Skeletal muscle satellite cell (primary cell): ENCODE results near the gene ZNF789.

Source experiments
- H3K27me3 ChIP-seq: 2 replicates; pipeline ENCODE4 v1.7.0; 2013; ENCODE audit warnings: low read length; ENCODE audit not compliant: control insufficient read depth, insufficient read depth
- H3K36me3 ChIP-seq: 2 replicates; pipeline ENCODE4 v1.7.0; 2013; ENCODE audit warnings: mild to moderate bottlenecking, control low read depth, low read length; ENCODE audit not compliant: insufficient read depth
- H3K4me1 ChIP-seq: 2 replicates; pipeline ENCODE4 v1.7.0; 2013; ENCODE audit warnings: low read length; ENCODE audit not compliant: control insufficient read depth, insufficient read depth
- H3K4me2 ChIP-seq: 2 replicates; pipeline ENCODE4 v1.7.0; 2013; ENCODE audit warnings: mild to moderate bottlenecking, low read length
- H3K4me3 ChIP-seq: 2 replicates; pipeline ENCODE4 v1.7.0; 2013; ENCODE audit warnings: low read length
- H3K9ac ChIP-seq: 2 replicates; pipeline ENCODE4 v1.7.0; 2013; ENCODE audit warnings: mild to moderate bottlenecking, low read depth, low read length, moderate library complexity
- H3K9me3 ChIP-seq: replicated peaks from 2 replicates; pipeline ENCODE4 v1.7.0; 2013; ENCODE audit warnings: mild to moderate bottlenecking, control low read depth, low read length

Gene ZNF789

DNA sequence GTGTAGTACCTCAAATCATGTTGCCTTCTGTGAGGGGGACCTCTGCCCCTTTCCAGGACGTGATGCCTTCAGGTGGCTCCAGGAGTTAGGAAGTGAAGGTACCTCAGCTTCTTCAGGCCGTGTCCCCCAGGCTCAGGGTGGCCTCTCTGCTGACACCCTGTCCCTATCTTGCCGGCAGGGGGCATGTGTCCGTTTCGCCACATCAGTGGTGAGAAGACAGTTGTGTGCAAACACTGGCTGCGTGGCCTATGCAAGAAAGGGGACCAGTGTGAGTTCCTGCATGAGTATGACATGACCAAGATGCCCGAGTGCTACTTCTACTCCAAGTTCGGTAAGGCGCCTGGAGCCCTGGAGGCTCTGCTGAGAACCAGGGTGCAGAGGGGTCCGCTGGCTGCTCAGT is 24.7 kb upstream of the ZNF789 start:
- peaks cover 70% of the 10 kb centered on the region for H3K36me3 ChIP-seq
- no peak overlapping the region for H3K9ac ChIP-seq
- no peaks in the 10 kb centered on the region for H3K27me3 ChIP-seq
- H3K9me3 ChIP-seq = no peaks in the 10 kb centered on the region
- H3K4me2 ChIP-seq = no peak overlapping the region
- no peaks in the 10 kb centered on the region for H3K4me1 ChIP-seq
- H3K4me3 ChIP-seq = no peak overlapping the region

- no peaks in the 10 kb centered on the region for H3K27me3 ChIP-seq
- no peak overlapping the region for H3K4me3 ChIP-seq
- no peaks in the 10 kb centered on the region for H3K4me1 ChIP-seq
- no peak overlapping the region for H3K4me2 ChIP-seq
- no peak overlapping the region for H3K9ac ChIP-seq
- no peaks in the 10 kb centered on the region for H3K9me3 ChIP-seq
- peaks cover 76% of the 10 kb centered on the region for H3K36me3 ChIP-seq
These were observed 23.8 kb upstream of the ZNF789 start for GRCh38 chr7:99448855-99449254.

DNA sequence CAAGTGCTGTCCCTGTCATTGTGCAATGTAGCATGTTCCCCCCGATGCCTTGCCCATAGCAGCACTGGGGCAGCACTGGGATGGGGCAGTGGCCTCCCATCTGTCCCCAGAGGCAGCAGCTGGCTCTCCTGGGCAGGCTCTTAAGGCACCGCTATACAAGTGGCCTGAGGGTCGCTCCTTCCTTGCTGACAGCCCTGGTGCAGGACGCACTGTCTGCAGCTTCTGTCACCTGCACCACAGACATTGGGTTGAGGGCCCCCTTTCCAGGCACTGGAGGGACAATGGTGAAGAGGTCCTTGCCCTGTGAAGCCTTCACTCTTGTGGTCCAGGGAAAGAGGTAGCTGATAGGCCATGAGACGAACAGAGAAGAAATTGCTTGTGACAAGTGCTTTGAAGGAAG is 23.4 kb upstream of the ZNF789 start:
- no peaks in the 10 kb centered on the region for H3K9me3 ChIP-seq
- H3K36me3 ChIP-seq = peaks cover 78% of the 10 kb centered on the region
- H3K4me2 ChIP-seq = no peak overlapping the region
- H3K9ac ChIP-seq = no peak overlapping the region
- no peaks in the 10 kb centered on the region for H3K27me3 ChIP-seq
- H3K4me3 ChIP-seq = no peak overlapping the region
- no peaks in the 10 kb centered on the region for H3K4me1 ChIP-seq

- H3K36me3 ChIP-seq = peaks cover 83% of the 10 kb centered on the region
- H3K9me3 ChIP-seq = no peaks in the 10 kb centered on the region
- no peak overlapping the region for H3K9ac ChIP-seq
- H3K4me2 ChIP-seq = no peak overlapping the region
- H3K27me3 ChIP-seq = no peaks in the 10 kb centered on the region
- H3K4me1 ChIP-seq = no peaks in the 10 kb centered on the region
- H3K4me3 ChIP-seq = no peak overlapping the region
These were observed 20.8 kb upstream of the ZNF789 start for GRCh38 chr7:99451936-99452335.

GRCh38 chr7:99452541-99452940 is 20.1 kb upstream of the ZNF789 start:
- Histone ChIP-seq H3K9ac (no peak overlapping the region), H3K9me3 (no peaks in the 10 kb centered on the region), H3K4me3 (no peak overlapping the region), H3K4me2 (no peak overlapping the region), H3K4me1 (no peaks in the 10 kb centered on the region), H3K27me3 (no peaks in the 10 kb centered on the region), H3K36me3 (peaks cover 89% of the 10 kb centered on the region)

- no peaks in the 10 kb centered on the region for H3K9me3 ChIP-seq
- no peaks in the 10 kb centered on the region for H3K4me1 ChIP-seq
- H3K27me3 ChIP-seq = no peaks in the 10 kb centered on the region
- H3K9ac ChIP-seq = no peak overlapping the region
- peaks cover 90% of the 10 kb centered on the region for H3K36me3 ChIP-seq
- no peak overlapping the region for H3K4me3 ChIP-seq
- no peak overlapping the region for H3K4me2 ChIP-seq
These were observed 19.6 kb upstream of the ZNF789 start for GRCh38 chr7:99453105-99453504.

DNA sequence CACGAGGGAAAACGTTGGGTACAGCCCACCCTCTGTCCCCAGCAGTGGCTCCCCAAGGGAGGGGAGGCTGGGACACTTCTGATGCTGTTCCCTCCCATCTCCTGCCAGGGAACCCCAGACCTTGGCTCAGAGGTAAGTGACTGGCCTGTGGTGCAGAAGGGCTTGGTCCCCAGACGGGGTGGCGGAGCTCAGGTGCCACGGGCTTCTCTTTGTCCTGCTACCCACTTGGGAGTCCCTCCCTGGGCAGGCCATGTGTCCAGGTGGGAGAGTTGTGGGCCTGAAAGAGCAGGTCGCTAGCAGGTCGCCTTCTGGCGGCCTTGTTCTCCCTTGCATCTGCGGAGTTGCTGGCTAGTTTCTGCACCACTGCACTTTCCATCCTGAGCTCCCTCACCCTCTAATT is 16.8 kb upstream of the ZNF789 start:
- H3K9ac ChIP-seq = no peak overlapping the region

DNA sequence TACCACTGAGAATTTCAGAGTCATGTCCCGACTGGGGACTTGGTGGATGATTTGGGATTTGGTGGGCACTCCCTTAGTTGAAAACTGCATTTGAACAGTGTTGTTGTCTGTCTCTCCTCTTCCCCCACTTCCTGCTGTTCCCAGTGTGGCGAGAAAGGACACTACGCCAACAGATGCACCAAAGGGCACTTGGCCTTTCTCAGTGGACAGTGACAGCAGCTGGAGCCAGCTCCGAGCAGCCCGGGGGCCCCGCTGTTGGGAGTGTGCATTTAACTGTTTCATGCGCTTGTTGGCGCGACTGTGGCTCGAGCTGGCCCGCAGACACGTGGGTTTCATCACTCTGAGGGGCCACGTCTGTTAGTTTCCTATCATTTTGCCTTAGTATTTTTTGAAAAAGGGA is 16.4 kb upstream of the ZNF789 start:
- no peaks in the 10 kb centered on the region for H3K27me3 ChIP-seq
- no peaks in the 10 kb centered on the region for H3K9me3 ChIP-seq
- peaks cover 82% of the 10 kb centered on the region for H3K36me3 ChIP-seq
- H3K4me3 ChIP-seq = no peak overlapping the region
- no peak overlapping the region for H3K9ac ChIP-seq
- no peaks in the 10 kb centered on the region for H3K4me1 ChIP-seq
- H3K4me2 ChIP-seq = no peak overlapping the region

More for the DNA sequence above, 16.8 kb upstream of the ZNF789 start:
- Histone ChIP-seq H3K4me3 (no peak overlapping the region), H3K36me3 (peaks cover 81% of the 10 kb centered on the region), H3K4me2 (no peak overlapping the region), H3K9me3 (no peaks in the 10 kb centered on the region), H3K27me3 (no peaks in the 10 kb centered on the region), H3K4me1 (no peaks in the 10 kb centered on the region)

- H3K4me1 ChIP-seq = no peaks in the 10 kb centered on the region
- no peak overlapping the region for H3K9ac ChIP-seq
- no peak overlapping the region for H3K4me2 ChIP-seq
- no peak overlapping the region for H3K4me3 ChIP-seq
- peaks cover 80% of the 10 kb centered on the region for H3K36me3 ChIP-seq
- no peaks in the 10 kb centered on the region for H3K27me3 ChIP-seq
- no peaks in the 10 kb centered on the region for H3K9me3 ChIP-seq
These were observed 15.5 kb upstream of the ZNF789 start for GRCh38 chr7:99457050-99457649.

DNA sequence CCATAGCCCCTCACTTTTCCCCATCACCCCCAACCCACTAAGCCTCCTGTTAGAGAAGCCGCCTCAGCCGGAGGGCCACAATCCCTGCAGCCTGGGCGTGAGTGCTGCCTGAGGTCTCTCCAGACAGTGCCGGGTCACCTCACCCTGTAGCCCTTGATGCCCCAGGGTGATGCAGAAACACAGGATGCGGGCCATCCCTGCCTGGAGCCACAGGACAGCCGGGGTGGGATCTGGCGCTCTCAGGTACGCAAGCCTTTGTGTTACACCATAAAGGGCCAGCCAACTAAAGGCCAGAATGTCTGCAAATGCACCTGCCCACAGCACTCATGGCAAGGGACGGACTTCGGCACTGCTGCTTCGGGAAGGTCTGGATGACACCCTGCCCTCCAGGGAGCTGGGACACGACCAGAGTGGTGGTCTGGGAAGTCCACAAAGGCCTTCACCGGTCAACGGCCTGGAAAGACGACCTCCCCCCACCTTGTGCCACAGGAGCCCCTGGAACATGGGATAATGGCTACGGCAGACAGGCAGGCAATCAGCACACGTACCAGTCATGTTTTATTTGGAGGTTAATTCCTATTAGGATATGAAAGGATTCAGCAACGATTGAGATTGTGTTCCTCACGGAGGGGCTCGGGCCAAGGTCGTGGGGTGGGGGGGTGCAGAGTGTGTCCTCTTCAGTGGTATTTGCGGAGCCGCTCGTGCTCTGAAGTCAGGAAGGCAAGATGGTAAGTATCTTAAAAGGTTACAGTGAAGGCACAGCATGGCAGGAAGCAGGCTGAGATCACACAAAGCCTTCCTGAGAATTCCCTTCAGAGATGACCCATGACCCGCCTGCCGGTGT is 14.8 kb upstream of the ZNF789 start:
- Histone ChIP-seq H3K4me1 (no peaks in the 10 kb centered on the region), H3K9me3 (no peaks in the 10 kb centered on the region), H3K9ac (no peak overlapping the region), H3K27me3 (no peaks in the 10 kb centered on the region), H3K36me3 (peaks cover 77% of the 10 kb centered on the region), H3K4me2 (no peak overlapping the region), H3K4me3 (no peak overlapping the region)

DNA sequence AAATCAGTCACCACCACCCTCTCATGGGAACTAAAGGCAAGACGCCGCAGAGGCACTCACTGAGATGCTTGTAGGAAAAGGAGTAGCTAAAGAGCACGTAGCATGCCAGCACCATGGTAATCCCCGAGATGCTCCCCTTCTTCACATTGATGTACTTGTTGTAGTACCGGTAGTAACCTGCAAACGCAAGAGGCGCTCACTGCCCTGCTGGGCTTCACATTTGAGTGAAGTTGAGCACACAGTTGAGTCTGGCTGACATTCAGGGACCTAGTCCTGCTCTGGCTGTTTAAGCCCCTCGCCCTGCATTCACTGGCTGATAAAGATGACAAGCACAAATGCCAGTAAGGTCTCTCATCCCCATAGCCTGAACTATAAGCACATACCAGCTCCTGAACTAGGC is 13.6 kb upstream of the ZNF789 start:
- Histone ChIP-seq H3K9me3 (no peaks in the 10 kb centered on the region), H3K4me3 (no peak overlapping the region), H3K4me1 (no peaks in the 10 kb centered on the region), H3K36me3 (peaks cover 72% of the 10 kb centered on the region), H3K4me2 (no peak overlapping the region), H3K9ac (no peak overlapping the region), H3K27me3 (no peaks in the 10 kb centered on the region)

GRCh38 chr7:99460651-99461050 is 12.0 kb upstream of the ZNF789 start:
- Histone ChIP-seq H3K27me3 (no peaks in the 10 kb centered on the region), H3K9me3 (no peaks in the 10 kb centered on the region), H3K4me1 (peaks cover 8% of the 10 kb centered on the region), H3K4me2 (no peak overlapping the region), H3K36me3 (peaks cover 60% of the 10 kb centered on the region), H3K4me3 (no peak overlapping the region), H3K9ac (no peak overlapping the region)
